ENCODE results near the gene DHTKD1.
"Not testable (repeated sequence)": the region's sequence is repeated elsewhere in the genome, so short reads cannot be mapped to it uniquely, and the experiment has no call there.

Gene DHTKD1

DNA sequence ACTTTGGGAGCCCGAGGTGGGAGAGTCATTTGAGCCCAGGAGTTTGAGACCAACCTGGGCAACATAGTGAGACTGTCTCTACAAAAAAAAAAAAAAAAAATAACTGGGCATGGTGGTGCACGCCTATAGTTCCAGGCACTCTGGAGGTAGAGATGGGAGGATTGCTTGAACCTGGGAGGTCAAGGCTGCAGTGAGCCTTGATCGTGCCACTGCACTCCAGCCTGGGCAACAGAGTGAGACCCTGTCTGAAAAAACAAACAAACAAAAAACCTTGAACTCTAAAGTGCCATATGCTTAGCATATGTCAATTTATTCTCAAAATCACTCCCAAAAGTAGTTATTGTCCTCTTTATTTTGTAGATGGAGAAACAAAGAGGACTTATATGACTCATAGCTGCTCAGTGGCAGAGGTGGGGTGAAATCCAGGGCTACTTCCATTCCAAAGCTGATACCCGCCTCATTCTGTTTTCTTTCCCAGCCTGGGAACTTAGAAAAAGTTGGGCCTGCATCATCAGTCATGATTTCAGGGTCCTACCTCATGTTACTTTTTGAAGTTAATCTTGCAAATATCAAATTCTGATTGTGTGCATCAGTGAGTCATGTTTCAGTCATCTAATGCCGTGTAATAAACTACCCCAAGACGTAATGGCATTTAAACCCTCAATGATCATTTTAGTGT is 13.3 kb downstream of the DHTKD1 start:
- H3K4me2 ChIP-seq (ENCODE audit: low read depth, low read length, poor library complexity, severe bottlenecking) = no peak overlapping the region
- no peaks in the 10 kb centered on the region for H3F3A ChIP-seq (ENCODE audit: low read depth)
- no peak overlapping the region for H3K4me3 ChIP-seq (ENCODE audit: low read length, poor library complexity, severe bottlenecking)
- no peaks in the 10 kb centered on the region for H3K27me3 ChIP-seq (ENCODE audit: insufficient read depth, low read length, poor library complexity, severe bottlenecking)
- H3K36me3 ChIP-seq (ENCODE audit: insufficient read depth, low read length) = no peaks in the 10 kb centered on the region
- H4K20me1 ChIP-seq (ENCODE audit: insufficient read depth, low read length, poor library complexity, severe bottlenecking) = no peaks in the 10 kb centered on the region
- H3K9me2 ChIP-seq (replicated peaks; ENCODE audit: low read depth, low read length) = no peaks in the 10 kb centered on the region
- H3K9ac ChIP-seq (ENCODE audit: low read depth, low read length, poor library complexity, severe bottlenecking) = no peak overlapping the region
- no peaks in the 10 kb centered on the region for H3K4me1 ChIP-seq (ENCODE audit: insufficient read depth, low read length, poor library complexity, severe bottlenecking)
- H2AFZ ChIP-seq (ENCODE audit: low read length) = no peak overlapping the region
- no peak for TF ChIP-seq EZH2phosphoT487 (IDR thresholded peaks at IDR 0.05; ENCODE audit: borderline replicate concordance)
- TF ChIP-seq, protein P1, sequence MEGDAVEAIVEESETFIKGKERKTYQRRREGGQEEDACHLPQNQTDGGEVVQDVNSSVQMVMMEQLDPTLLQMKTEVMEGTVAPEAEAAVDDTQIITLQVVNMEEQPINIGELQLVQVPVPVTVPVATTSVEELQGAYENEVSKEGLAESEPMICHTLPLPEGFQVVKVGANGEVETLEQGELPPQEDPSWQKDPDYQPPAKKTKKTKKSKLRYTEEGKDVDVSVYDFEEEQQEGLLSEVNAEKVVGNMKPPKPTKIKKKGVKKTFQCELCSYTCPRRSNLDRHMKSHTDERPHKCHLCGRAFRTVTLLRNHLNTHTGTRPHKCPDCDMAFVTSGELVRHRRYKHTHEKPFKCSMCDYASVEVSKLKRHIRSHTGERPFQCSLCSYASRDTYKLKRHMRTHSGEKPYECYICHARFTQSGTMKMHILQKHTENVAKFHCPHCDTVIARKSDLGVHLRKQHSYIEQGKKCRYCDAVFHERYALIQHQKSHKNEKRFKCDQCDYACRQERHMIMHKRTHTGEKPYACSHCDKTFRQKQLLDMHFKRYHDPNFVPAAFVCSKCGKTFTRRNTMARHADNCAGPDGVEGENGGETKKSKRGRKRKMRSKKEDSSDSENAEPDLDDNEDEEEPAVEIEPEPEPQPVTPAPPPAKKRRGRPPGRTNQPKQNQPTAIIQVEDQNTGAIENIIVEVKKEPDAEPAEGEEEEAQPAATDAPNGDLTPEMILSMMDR (conservative IDR thresholded peaks at IDR 0.05; ENCODE audit: low read length) = no peak
- H3K79me2 ChIP-seq (ENCODE audit: insufficient read depth, low read length) = no peaks in the 10 kb centered on the region
- no peaks in the 10 kb centered on the region for H3K9me3 ChIP-seq (ENCODE audit: insufficient read depth, low read depth, low read length)

DNA sequence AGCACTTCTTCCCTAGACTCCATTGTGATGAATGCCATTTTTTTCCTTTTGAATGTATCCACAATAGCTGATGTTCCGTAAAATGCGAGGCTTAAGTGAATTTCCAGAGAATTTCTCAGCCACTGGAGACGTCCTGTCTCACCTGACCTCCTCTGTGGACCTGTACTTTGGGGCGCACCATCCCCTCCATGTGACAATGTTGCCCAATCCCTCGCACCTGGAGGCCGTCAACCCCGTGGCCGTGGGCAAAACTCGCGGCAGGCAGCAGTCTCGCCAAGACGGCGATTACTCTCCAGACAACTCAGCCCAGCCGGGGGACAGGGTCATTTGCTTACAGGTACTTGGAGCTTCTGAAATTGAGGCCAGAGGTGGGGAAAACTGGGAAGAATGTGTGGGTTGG is 20.2 kb downstream of the DHTKD1 start:
- no peaks in the 10 kb centered on the region for H3K36me3 ChIP-seq (ENCODE audit: insufficient read depth, low read length)
- H3F3A ChIP-seq (ENCODE audit: low read depth) = no peaks in the 10 kb centered on the region
- H3K4me3 ChIP-seq (ENCODE audit: low read length, poor library complexity, severe bottlenecking) = no peak overlapping the region
- no peaks in the 10 kb centered on the region for H4K20me1 ChIP-seq (ENCODE audit: insufficient read depth, low read length, poor library complexity, severe bottlenecking)
- no peaks in the 10 kb centered on the region for H3K4me1 ChIP-seq (ENCODE audit: insufficient read depth, low read length, poor library complexity, severe bottlenecking)
- no peak overlapping the region for H2AFZ ChIP-seq (ENCODE audit: low read length)
- H3K9ac ChIP-seq (ENCODE audit: low read depth, low read length, poor library complexity, severe bottlenecking) = no peak overlapping the region
- no peaks in the 10 kb centered on the region for H3K9me2 ChIP-seq (replicated peaks; ENCODE audit: low read depth, low read length)
- no peak overlapping the region for H3K4me2 ChIP-seq (ENCODE audit: low read depth, low read length, poor library complexity, severe bottlenecking)
- no peak for TF ChIP-seq EZH2phosphoT487 (IDR thresholded peaks at IDR 0.05; ENCODE audit: borderline replicate concordance)
- TF ChIP-seq, protein P1 (conservative IDR thresholded peaks at IDR 0.05; ENCODE audit: low read length) = no peak
- no peaks in the 10 kb centered on the region for H3K27me3 ChIP-seq (ENCODE audit: insufficient read depth, low read length, poor library complexity, severe bottlenecking)
- H3K79me2 ChIP-seq (ENCODE audit: insufficient read depth, low read length) = no peaks in the 10 kb centered on the region
- no peaks in the 10 kb centered on the region for H3K9me3 ChIP-seq (ENCODE audit: insufficient read depth, low read depth, low read length)

DNA sequence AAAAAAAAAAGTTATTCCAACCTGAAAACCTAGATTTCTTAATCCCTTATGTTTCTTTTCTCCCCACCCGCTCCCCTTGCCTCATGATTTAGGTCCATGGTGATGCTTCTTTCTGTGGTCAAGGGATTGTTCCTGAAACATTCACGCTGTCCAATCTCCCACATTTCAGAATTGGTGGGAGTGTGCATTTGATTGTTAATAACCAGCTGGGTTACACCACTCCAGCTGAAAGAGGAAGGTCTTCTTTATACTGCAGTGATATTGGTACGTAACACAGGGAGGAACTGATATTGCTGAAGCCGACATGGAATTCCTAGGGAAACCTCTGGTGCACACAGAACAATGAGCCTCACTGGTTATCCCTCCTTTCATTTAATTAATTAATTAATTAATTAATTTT is 22.7 kb downstream of the DHTKD1 start:
- Histone ChIP-seq H3K9me3 (ENCODE audit: insufficient read depth, low read depth, low read length) (no peaks in the 10 kb centered on the region), H3K4me2 (ENCODE audit: low read depth, low read length, poor library complexity, severe bottlenecking) (no peak overlapping the region), H4K20me1 (ENCODE audit: insufficient read depth, low read length, poor library complexity, severe bottlenecking) (no peaks in the 10 kb centered on the region), H2AFZ (ENCODE audit: low read length) (no peak overlapping the region), H3K27me3 (ENCODE audit: insufficient read depth, low read length, poor library complexity, severe bottlenecking) (no peaks in the 10 kb centered on the region), H3K4me1 (ENCODE audit: insufficient read depth, low read length, poor library complexity, severe bottlenecking) (no peaks in the 10 kb centered on the region), H3K9ac (ENCODE audit: low read depth, low read length, poor library complexity, severe bottlenecking) (no peak overlapping the region), H3K36me3 (ENCODE audit: insufficient read depth, low read length) (no peaks in the 10 kb centered on the region), H3F3A (ENCODE audit: low read depth) (no peaks in the 10 kb centered on the region), H3K9me2 (replicated peaks; ENCODE audit: low read depth, low read length) (no peaks in the 10 kb centered on the region), H3K4me3 (ENCODE audit: low read length, poor library complexity, severe bottlenecking) (no peak overlapping the region), H3K79me2 (ENCODE audit: insufficient read depth, low read length) (no peaks in the 10 kb centered on the region)
- no peak for TF ChIP-seq EZH2phosphoT487 (IDR thresholded peaks at IDR 0.05; ENCODE audit: borderline replicate concordance)
- TF ChIP-seq, protein P1 (conservative IDR thresholded peaks at IDR 0.05; ENCODE audit: low read length) = no peak

DNA sequence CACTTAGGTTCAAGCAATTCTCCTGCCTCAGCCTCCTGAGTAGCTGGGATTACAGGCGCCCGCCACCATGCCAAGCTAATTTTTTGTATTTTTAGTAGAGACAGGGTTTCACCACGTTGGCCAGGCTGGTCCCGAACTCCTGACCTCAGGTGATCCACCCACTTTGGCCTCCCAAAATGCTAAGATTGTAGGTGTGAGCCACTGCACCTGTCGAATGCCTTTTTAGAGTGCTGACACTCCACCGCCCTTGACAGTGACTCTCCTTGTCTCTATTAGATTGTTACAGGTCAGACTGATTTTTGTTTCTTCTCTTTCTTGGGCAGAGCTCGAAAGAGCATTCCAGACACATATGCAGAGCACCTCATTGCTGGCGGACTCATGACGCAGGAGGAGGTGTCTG is 28.6 kb downstream of the DHTKD1 start:
- not testable (repeated sequence) for H3K4me2 ChIP-seq (ENCODE audit: low read depth, low read length, poor library complexity, severe bottlenecking); H3K9me3 ChIP-seq (ENCODE audit: insufficient read depth, low read depth, low read length); H3K36me3 ChIP-seq (ENCODE audit: insufficient read depth, low read length)

More for the DNA sequence above, 28.6 kb downstream of the DHTKD1 start:
- H3F3A ChIP-seq (ENCODE audit: low read depth); H2AFZ ChIP-seq (ENCODE audit: low read length); H3K4me1 ChIP-seq (ENCODE audit: insufficient read depth, low read length, poor library complexity, severe bottlenecking); H3K9ac ChIP-seq (ENCODE audit: low read depth, low read length, poor library complexity, severe bottlenecking); H3K4me3 ChIP-seq (ENCODE audit: low read length, poor library complexity, severe bottlenecking); H3K27me3 ChIP-seq (ENCODE audit: insufficient read depth, low read length, poor library complexity, severe bottlenecking); H3K9me2 ChIP-seq (replicated peaks; ENCODE audit: low read depth, low read length); H4K20me1 ChIP-seq (ENCODE audit: insufficient read depth, low read length, poor library complexity, severe bottlenecking); H3K79me2 ChIP-seq (ENCODE audit: insufficient read depth, low read length): not testable (repeated sequence)
